ENCODE measurements around the gene MCTP1. TPM values are rescaled to one million over a fixed set of nuclear protein-coding genes. Genes with fewer than 3 reads are reported as not detected.

Gene MCTP1
- total and polyA plus RNA-seq, 2 of the 13 experiments (the other 11 are each of a cell fraction or from before 2014, with no cell fraction given), result 0.15 to 0.48 TPM

GRCh38 chr5:94993491-94993890, 291.4 kb downstream of the MCTP1 start:
- Histone ChIP-seq H3K79me2 (ENCODE audit: insufficient read depth, low read length) (no peaks in the 10 kb centered on the region), H3K27ac (ENCODE audit: extremely low read length, insufficient read depth, low read length) (no peak overlapping the region), H3K4me3 (replicated peaks in 1 of 3; ENCODE audit: insufficient read depth in 1 of 3, low read depth in 2 of 3, low read length in 3 of 3) (no peak overlapping the region), H4K20me1 (ENCODE audit: insufficient read depth, low read length) (no peaks in the 10 kb centered on the region), H3K9me3 (ENCODE audit: low read length) (no peaks in the 10 kb centered on the region), H3K4me1 (ENCODE audit: insufficient read depth, low read length) (peaks cover 5% of the 10 kb centered on the region; the same call in 1 of the 2 replicates), H3K9ac (ENCODE audit: insufficient read depth, low read depth, low read length) (no peak overlapping the region), H3K4me2 (ENCODE audit: low read depth, low read length) (no peak overlapping the region), H2AFZ (ENCODE audit: low read length) (no peak overlapping the region), H3K36me3 (replicated peaks in 1 of 2; ENCODE audit: control insufficient read depth in 1 of 2, insufficient read depth in 2 of 2, low read length in 2 of 2) (no peaks in the 10 kb centered on the region), H3K27me3 (ENCODE audit: control insufficient read depth in 1 of 2, insufficient read depth in 2 of 2, low read length in 2 of 2) (no peaks in the 10 kb centered on the region)
- 18% methylated on average over 1 of the region's 1 CpG for WGBS (ENCODE audit: low lambda C conversion rate)
- CTCF ChIA-PET (ENCODE audit: low intra/inter-chr PET ratio, low total read pairs), result no interaction called here
- ATAC-seq (no peak), DNase-seq (ENCODE audit: low spot score) (no peak), FAIRE-seq (no peak)
- intact Hi-C loops (cut with micrococcal nuclease; ENCODE audit: unreplicated experiment) (no loop called here), in situ Hi-C loops (cut with HindIII; ENCODE audit: extremely low pct_ligation_motif_present, low pct_unique_long_range_greater_than_20kb) (no loop called here)
- no TSS peak for BruUV-seq (replicated peaks)
- POLR2A ChIA-PET, result no interaction called here
- no peak for TF ChIP-seq IRX3 (CRISPR knock-in tag; IDR thresholded peaks at IDR 0.05; ENCODE audit: borderline replicate concordance, low read depth)
- TF ChIP-seq NFRKB (IDR thresholded peaks at IDR 0.05), result no peak
- TF ChIP-seq KDM3A (CRISPR knock-in tag; IDR thresholded peaks at IDR 0.05; ENCODE audit: low read depth), result no peak
- no peak for TF ChIP-seq ZFP1 (CRISPR knock-in tag; IDR thresholded peaks at IDR 0.05)
- no peak for TF ChIP-seq RBM39 (IDR thresholded peaks at IDR 0.05; ENCODE audit: low read depth, low read length, poor library complexity, severe bottlenecking)
- TF ChIP-seq SIX1 (CRISPR knock-in tag; IDR thresholded peaks at IDR 0.05; ENCODE audit: borderline replicate concordance), result no peak
- TF ChIP-seq ZNF446 (CRISPR knock-in tag; IDR thresholded peaks at IDR 0.05), result no peak
- TF ChIP-seq SIN3B (IDR thresholded peaks at IDR 0.05; ENCODE audit: low read length), result no peak
- TF ChIP-seq HDAC6 (IDR thresholded peaks at IDR 0.05; ENCODE audit: low read depth, low read length), result no peak
- no peak for TF ChIP-seq ZNF33A (CRISPR knock-in tag; IDR thresholded peaks at IDR 0.05; ENCODE audit: borderline replicate concordance)
- TF ChIP-seq RBFOX2 (IDR thresholded peaks at IDR 0.05; ENCODE audit: low read depth, low read length), result no peak
- TF ChIP-seq ZNF275 (CRISPR knock-in tag; IDR thresholded peaks at IDR 0.05; ENCODE audit: borderline replicate concordance), result no peak
